ES-I3 (cell line): Measurements from ENCODE around the gene TGM4.

ENCODE experiments used
- H3K36me3 ChIP-seq: 2 replicates; pipeline ENCODE4 v1.6.1; 2013; ENCODE audit warnings: mild to moderate bottlenecking, low read length, control low read depth, moderate library complexity; ENCODE audit not compliant: insufficient read depth
- H3K4me1 ChIP-seq: 2 replicates; pipeline ENCODE4 v1.6.1; 2013; ENCODE audit warnings: mild to moderate bottlenecking, control low read depth, low read length; ENCODE audit not compliant: insufficient read depth
- H3K9ac ChIP-seq: 2 replicates; pipeline ENCODE4 v1.6.1; 2013; ENCODE audit warnings: low read depth, mild to moderate bottlenecking, low read length, moderate library complexity
- H3K9me3 ChIP-seq: 2 replicates; pipeline ENCODE4 v1.6.1; 2013; ENCODE audit warnings: mild to moderate bottlenecking, low read length, moderate library complexity; ENCODE audit not compliant: control insufficient read depth, insufficient read depth

Gene TGM4

GRCh38 chr3:44862226-44862637 lies 12.2 kb upstream of the TGM4 start:
- H3K4me1 ChIP-seq, result no peaks in the 10 kb centered on the region
- peak overlapping the region; percentile 79 for H3K9ac ChIP-seq
- H3K36me3 ChIP-seq, result no peaks in the 10 kb centered on the region
- no peaks in the 10 kb centered on the region for H3K9me3 ChIP-seq

GRCh38 chr3:44865272-44866035 lies 9.0 kb upstream of the TGM4 start:
- Histone ChIP-seq H3K9ac (no peak overlapping the region), H3K4me1 (no peaks in the 10 kb centered on the region), H3K9me3 (peaks cover 2% of the 10 kb centered on the region; the same call in 1 of the 2 replicates), H3K36me3 (no peaks in the 10 kb centered on the region)

- H3K9me3 ChIP-seq, result peaks cover 2% of the 10 kb centered on the region; the same call in 1 of the 2 replicates
- no peaks in the 10 kb centered on the region for H3K36me3 ChIP-seq
- no peaks in the 10 kb centered on the region for H3K4me1 ChIP-seq
- no peak overlapping the region for H3K9ac ChIP-seq
Measured at GRCh38 chr3:44867421-44868111, 6.8 kb upstream of the TGM4 start.

GRCh38 chr3:44870375-44871061 lies 3.9 kb upstream of the TGM4 start:
- H3K36me3 ChIP-seq, result no peaks in the 10 kb centered on the region
- peaks cover 2% of the 10 kb centered on the region; the same call in 1 of the 2 replicates for H3K9me3 ChIP-seq
- H3K4me1 ChIP-seq, result no peaks in the 10 kb centered on the region
- H3K9ac ChIP-seq, result no peak overlapping the region

GRCh38 chr3:44875596-44875995 lies 1.2 kb downstream of the TGM4 start:
- no peaks in the 10 kb centered on the region for H3K36me3 ChIP-seq
- no peaks in the 10 kb centered on the region for H3K9me3 ChIP-seq
- H3K9ac ChIP-seq, result no peak overlapping the region
- no peaks in the 10 kb centered on the region for H3K4me1 ChIP-seq

GRCh38 chr3:44877333-44877732 lies 2.9 kb downstream of the TGM4 start:
- H3K36me3 ChIP-seq, result no peaks in the 10 kb centered on the region
- no peak overlapping the region for H3K9ac ChIP-seq
- H3K4me1 ChIP-seq, result no peaks in the 10 kb centered on the region
- H3K9me3 ChIP-seq, result no peaks in the 10 kb centered on the region

GRCh38 chr3:44880284-44880683 lies 5.9 kb downstream of the TGM4 start:
- Histone ChIP-seq H3K9ac (no peak overlapping the region), H3K4me1 (peaks cover 16% of the 10 kb centered on the region), H3K9me3 (peaks cover 7% of the 10 kb centered on the region; the same call in 1 of the 2 replicates), H3K36me3 (no peaks in the 10 kb centered on the region)

GRCh38 chr3:44883213-44883955 lies 9.0 kb downstream of the TGM4 start:
- Histone ChIP-seq H3K36me3 (no peaks in the 10 kb centered on the region), H3K4me1 (peaks cover 23% of the 10 kb centered on the region), H3K9me3 (peaks cover 7% of the 10 kb centered on the region; the same call in 1 of the 2 replicates), H3K9ac (no peak overlapping the region)

- H3K36me3 ChIP-seq, result no peaks in the 10 kb centered on the region
- peaks cover 7% of the 10 kb centered on the region; the same call in 1 of the 2 replicates for H3K9me3 ChIP-seq
- no peak overlapping the region for H3K9ac ChIP-seq
- H3K4me1 ChIP-seq, result peaks cover 29% of the 10 kb centered on the region
Measured at GRCh38 chr3:44883999-44884431, 9.6 kb downstream of the TGM4 start.

- Histone ChIP-seq H3K4me1 (peaks cover 29% of the 10 kb centered on the region), H3K9ac (no peak overlapping the region), H3K36me3 (no peaks in the 10 kb centered on the region), H3K9me3 (peaks cover 7% of the 10 kb centered on the region; the same call in 1 of the 2 replicates)
Measured at GRCh38 chr3:44885618-44886017, 11.2 kb downstream of the TGM4 start.

GRCh38 chr3:44886561-44886960 lies 12.2 kb downstream of the TGM4 start:
- Histone ChIP-seq H3K36me3 (no peaks in the 10 kb centered on the region), H3K4me1 (peaks cover 29% of the 10 kb centered on the region), H3K9me3 (peaks cover 7% of the 10 kb centered on the region; the same call in 1 of the 2 replicates), H3K9ac (no peak overlapping the region)

GRCh38 chr3:44887101-44887500 lies 12.7 kb downstream of the TGM4 start:
- Histone ChIP-seq H3K36me3 (no peaks in the 10 kb centered on the region), H3K9ac (no peak overlapping the region), H3K4me1 (peaks cover 29% of the 10 kb centered on the region), H3K9me3 (peaks cover 7% of the 10 kb centered on the region; the same call in 1 of the 2 replicates)

- Histone ChIP-seq H3K4me1 (peaks cover 20% of the 10 kb centered on the region; the same call in 1 of the 2 replicates), H3K9me3 (no peaks in the 10 kb centered on the region), H3K36me3 (no peaks in the 10 kb centered on the region), H3K9ac (no peak overlapping the region)
Measured at GRCh38 chr3:44890258-44890657, 15.8 kb downstream of the TGM4 start.

- Histone ChIP-seq H3K9me3 (no peaks in the 10 kb centered on the region), H3K4me1 (peaks cover 17% of the 10 kb centered on the region; the same call in 1 of the 2 replicates), H3K36me3 (no peaks in the 10 kb centered on the region), H3K9ac (no peak overlapping the region)
Measured at GRCh38 chr3:44890852-44891251, 16.4 kb downstream of the TGM4 start.
